ENCODE measurements around the gene PCGF2.

The PCGF2 gene

GRCh38 chr17:38751144-38751807, 3.1 kb upstream of the PCGF2 start:
- no peak for TF ChIP-seq CTCF (IDR thresholded peaks at IDR 0.05; ENCODE audit: insufficient read depth, missing control alignments)
- FAIRE-seq (no peak), DNase-seq (ENCODE audit: insufficient read length, low spot score) (no peak)

GRCh38 chr17:38750312-38751121, 2.4 kb upstream of the PCGF2 start:
- no peak for TF ChIP-seq CTCF (IDR thresholded peaks at IDR 0.05; ENCODE audit: insufficient read depth, missing control alignments)
- no peak for FAIRE-seq
- DNase-seq (ENCODE audit: insufficient read length, low spot score): no peak

- no peak for FAIRE-seq
- TF ChIP-seq CTCF (IDR thresholded peaks at IDR 0.05; ENCODE audit: insufficient read depth, missing control alignments): no peak
- DNase-seq (ENCODE audit: insufficient read length, low spot score): no peak
These were observed 1.8 kb upstream of the PCGF2 start for GRCh38 chr17:38750044-38750311.

GRCh38 chr17:38749223-38750043, 1.3 kb upstream of the PCGF2 start:
- no peak for DNase-seq (ENCODE audit: insufficient read length, low spot score)
- no peak for TF ChIP-seq CTCF (IDR thresholded peaks at IDR 0.05; ENCODE audit: insufficient read depth, missing control alignments)
- FAIRE-seq: no peak

- DNase-seq (ENCODE audit: insufficient read length, low spot score): no peak
- FAIRE-seq: no peak
- TF ChIP-seq CTCF (IDR thresholded peaks at IDR 0.05; ENCODE audit: insufficient read depth, missing control alignments): no peak
These were observed 721 bp upstream of the PCGF2 start for GRCh38 chr17:38748892-38749222.

- peak; percentile 13 for TF ChIP-seq CTCF (IDR thresholded peaks at IDR 0.05; ENCODE audit: insufficient read depth, missing control alignments)
- no peak for DNase-seq (ENCODE audit: insufficient read length, low spot score)
- FAIRE-seq: no peak
These were observed 530 bp downstream of the PCGF2 start for GRCh38 chr17:38747463-38748148.

All from D721Med (cell line).